ENCODE results near the gene TREM1.

TREM1 gene

GRCh38 chr6:41229721-41230120 lies 56.8 kb downstream of the TREM1 start:
- H3K9ac ChIP-seq (ENCODE audit: low read depth, low read length, poor library complexity, severe bottlenecking): no peak overlapping the region
- H3K4me3 ChIP-seq (ENCODE audit: low read length, poor library complexity, severe bottlenecking): no peak overlapping the region
- H3K4me2 ChIP-seq (ENCODE audit: low read depth, low read length, poor library complexity, severe bottlenecking): no peak overlapping the region
- H3K4me1 ChIP-seq (ENCODE audit: insufficient read depth, low read length, poor library complexity, severe bottlenecking): no peaks in the 10 kb centered on the region
- H3K9me3 ChIP-seq (ENCODE audit: insufficient read depth, low read depth, low read length): no peaks in the 10 kb centered on the region
- no peaks in the 10 kb centered on the region for H3F3A ChIP-seq (ENCODE audit: low read depth)
- no peaks in the 10 kb centered on the region for H3K79me2 ChIP-seq (ENCODE audit: insufficient read depth, low read length)
- TF ChIP-seq CTCF (conservative IDR thresholded peaks at IDR 0.05; ENCODE audit: low read length) (no peak), EZH2phosphoT487 (IDR thresholded peaks at IDR 0.05; ENCODE audit: borderline replicate concordance) (no peak)
- H3K27me3 ChIP-seq (ENCODE audit: insufficient read depth, low read length, poor library complexity, severe bottlenecking): no peaks in the 10 kb centered on the region
- no peak overlapping the region for H2AFZ ChIP-seq (ENCODE audit: low read length)
- H3K36me3 ChIP-seq (ENCODE audit: insufficient read depth, low read length): no peaks in the 10 kb centered on the region
- H3K9me2 ChIP-seq (replicated peaks; ENCODE audit: low read depth, low read length): no peaks in the 10 kb centered on the region
- H4K20me1 ChIP-seq (ENCODE audit: insufficient read depth, low read length, poor library complexity, severe bottlenecking): no peaks in the 10 kb centered on the region

- Histone ChIP-seq H3K4me3 (ENCODE audit: low read length, poor library complexity, severe bottlenecking) (no peak overlapping the region), H3K9me3 (ENCODE audit: insufficient read depth, low read depth, low read length) (no peaks in the 10 kb centered on the region)
Measured at GRCh38 chr6:41228616-41229015, 57.9 kb downstream of the TREM1 start.

GRCh38 chr6:41228096-41228495 lies 58.4 kb downstream of the TREM1 start, which contains the start of gene TREML4:
Gene TREML4, plus strand, starts transcription at chr6:41228349. Its CDS starts 79 bp downstream, at chr6:41228428.
- Histone ChIP-seq H3K4me2 (ENCODE audit: low read depth, low read length, poor library complexity, severe bottlenecking) (no peak within 1 kb of the TSS), H3K27me3 (ENCODE audit: insufficient read depth, low read length, poor library complexity, severe bottlenecking) (no peaks in the 10 kb centered on the region)

More at GRCh38 chr6:41228616-41229015, 57.9 kb downstream of the TREM1 start:
- no peaks in the 10 kb centered on the region for H4K20me1 ChIP-seq (ENCODE audit: insufficient read depth, low read length, poor library complexity, severe bottlenecking)
- no peak for TF ChIP-seq EZH2phosphoT487 (IDR thresholded peaks at IDR 0.05; ENCODE audit: borderline replicate concordance)
- TF ChIP-seq CTCF (conservative IDR thresholded peaks at IDR 0.05; ENCODE audit: low read length): peak; percentile 49
- H3K9me2 ChIP-seq (replicated peaks; ENCODE audit: low read depth, low read length): no peaks in the 10 kb centered on the region
- H2AFZ ChIP-seq (ENCODE audit: low read length): no peak overlapping the region
- H3K4me2 ChIP-seq (ENCODE audit: low read depth, low read length, poor library complexity, severe bottlenecking): no peak overlapping the region
- no peaks in the 10 kb centered on the region for H3K4me1 ChIP-seq (ENCODE audit: insufficient read depth, low read length, poor library complexity, severe bottlenecking)
- no peaks in the 10 kb centered on the region for H3F3A ChIP-seq (ENCODE audit: low read depth)
- no peaks in the 10 kb centered on the region for H3K79me2 ChIP-seq (ENCODE audit: insufficient read depth, low read length)
- H3K9ac ChIP-seq (ENCODE audit: low read depth, low read length, poor library complexity, severe bottlenecking): no peak overlapping the region
- no peaks in the 10 kb centered on the region for H3K27me3 ChIP-seq (ENCODE audit: insufficient read depth, low read length, poor library complexity, severe bottlenecking)
- no peaks in the 10 kb centered on the region for H3K36me3 ChIP-seq (ENCODE audit: insufficient read depth, low read length)

More at GRCh38 chr6:41228096-41228495, 58.4 kb downstream of the TREM1 start, which contains the start of gene TREML4:
- Histone ChIP-seq H3K79me2 (ENCODE audit: insufficient read depth, low read length) (no peaks in the 10 kb centered on the region), H3K36me3 (ENCODE audit: insufficient read depth, low read length) (no peaks in the 10 kb centered on the region), H3K4me3 (ENCODE audit: low read length, poor library complexity, severe bottlenecking) (no peak within 1 kb of the TSS), H3K9me2 (replicated peaks; ENCODE audit: low read depth, low read length) (no peaks in the 10 kb centered on the region), H3F3A (ENCODE audit: low read depth) (no peaks in the 10 kb centered on the region), H3K9me3 (ENCODE audit: insufficient read depth, low read depth, low read length) (no peaks in the 10 kb centered on the region), H3K4me1 (ENCODE audit: insufficient read depth, low read length, poor library complexity, severe bottlenecking) (no peaks in the 10 kb centered on the region), H2AFZ (ENCODE audit: low read length) (no peak within 1 kb of the TSS), H3K9ac (ENCODE audit: low read depth, low read length, poor library complexity, severe bottlenecking) (no peak within 1 kb of the TSS), H4K20me1 (ENCODE audit: insufficient read depth, low read length, poor library complexity, severe bottlenecking) (no peaks in the 10 kb centered on the region)
- TF ChIP-seq CTCF (conservative IDR thresholded peaks at IDR 0.05; ENCODE audit: low read length) (no peak), EZH2phosphoT487 (IDR thresholded peaks at IDR 0.05; ENCODE audit: borderline replicate concordance) (no peak)

All from Loucy (cell line).